Glutamatergic neuron (in vitro differentiated cells): Measurements from ENCODE around the gene WDR20. TPM values are rescaled to one million over a fixed set of nuclear protein-coding genes. Genes with fewer than 3 reads are reported as not detected.

ENCODE experiments used
- DNase-seq: peaks from one replicate; pipeline ENCODE4 v3.0.0; 2022
- H3K27ac Mint-ChIP-seq: one replicate; pipeline ENCODE4 v1.8.0; 2020; ENCODE audit warnings: mild to moderate bottlenecking, mixed read lengths, inconsistent platforms; ENCODE audit not compliant: unreplicated experiment
- H3K27me3 Mint-ChIP-seq: one replicate; pipeline ENCODE4 v1.8.0; 2020; ENCODE audit warnings: mild to moderate bottlenecking, moderate library complexity, mixed read lengths, inconsistent platforms; ENCODE audit not compliant: unreplicated experiment
- H3K36me3 Mint-ChIP-seq: one replicate; pipeline ENCODE4 v1.8.0; 2020; ENCODE audit warnings: mild to moderate bottlenecking, mixed read lengths, inconsistent platforms; ENCODE audit not compliant: unreplicated experiment
- H3K4me1 Mint-ChIP-seq: one replicate; pipeline ENCODE4 v1.8.0; 2020; ENCODE audit warnings: mild to moderate bottlenecking, low read depth, mixed read lengths, inconsistent platforms; ENCODE audit not compliant: unreplicated experiment
- H3K4me3 Mint-ChIP-seq: one replicate; pipeline ENCODE4 v1.8.0; 2020; ENCODE audit warnings: mild to moderate bottlenecking, mixed read lengths, inconsistent platforms; ENCODE audit not compliant: unreplicated experiment
- H3K9me3 Mint-ChIP-seq: one replicate; pipeline ENCODE4 v1.8.0; 2020; ENCODE audit warnings: mild to moderate bottlenecking, moderate library complexity, mixed read lengths, inconsistent platforms; ENCODE audit not compliant: unreplicated experiment
- total RNA-seq: library from RNA; stranded (reverse); fragmentation: NEBNext Ultra II Directional; extraction: Animal tissue kit (Norgen Biotek cat#: 25700); gene quantifications from one replicate; pipeline ENCODE4 v1.2.1, GENCODE V29; 2021; ENCODE audit not compliant: unreplicated experiment
- TF ChIP-seq, protein P1 (sequence below): fragments of 200-600 bp; sonication (generic); IDR thresholded peaks from one replicate; pipeline ENCODE4 v1.5.0; 2021; ENCODE audit not compliant: partially characterized antibody, unreplicated experiment

Gene WDR20
- total RNA-seq, 1 donor from 2014 or later: 38.1 TPM

DNA sequence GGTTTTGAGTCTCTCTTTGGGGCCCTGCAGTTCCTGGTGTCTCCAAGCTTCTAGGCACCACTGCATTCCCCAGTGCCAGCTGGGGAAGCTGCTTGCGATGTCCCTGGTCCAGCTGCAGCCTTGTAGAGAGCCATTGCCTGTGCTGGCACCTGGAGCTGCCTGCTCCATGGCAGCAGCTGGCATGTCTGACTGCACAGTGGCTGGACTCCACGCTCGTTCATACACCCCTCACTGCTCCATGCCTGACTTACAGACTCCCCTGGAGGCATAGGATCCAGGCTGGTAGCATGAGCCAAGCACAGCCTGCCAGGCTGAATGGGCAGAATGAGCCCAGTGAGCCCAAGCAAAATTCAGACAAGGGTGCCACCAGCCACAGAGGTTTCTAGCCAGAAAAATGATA is 21.8 kb upstream of the WDR20 start:
- Mint-ChIP-seq H3K4me3 (no peak overlapping the region), H3K27me3 (peaks cover 3% of the 10 kb centered on the region), H3K4me1 (no peaks in the 10 kb centered on the region), H3K27ac (no peak overlapping the region), H3K36me3 (no peaks in the 10 kb centered on the region), H3K9me3 (peaks cover 2% of the 10 kb centered on the region)
- TF ChIP-seq, protein P1, sequence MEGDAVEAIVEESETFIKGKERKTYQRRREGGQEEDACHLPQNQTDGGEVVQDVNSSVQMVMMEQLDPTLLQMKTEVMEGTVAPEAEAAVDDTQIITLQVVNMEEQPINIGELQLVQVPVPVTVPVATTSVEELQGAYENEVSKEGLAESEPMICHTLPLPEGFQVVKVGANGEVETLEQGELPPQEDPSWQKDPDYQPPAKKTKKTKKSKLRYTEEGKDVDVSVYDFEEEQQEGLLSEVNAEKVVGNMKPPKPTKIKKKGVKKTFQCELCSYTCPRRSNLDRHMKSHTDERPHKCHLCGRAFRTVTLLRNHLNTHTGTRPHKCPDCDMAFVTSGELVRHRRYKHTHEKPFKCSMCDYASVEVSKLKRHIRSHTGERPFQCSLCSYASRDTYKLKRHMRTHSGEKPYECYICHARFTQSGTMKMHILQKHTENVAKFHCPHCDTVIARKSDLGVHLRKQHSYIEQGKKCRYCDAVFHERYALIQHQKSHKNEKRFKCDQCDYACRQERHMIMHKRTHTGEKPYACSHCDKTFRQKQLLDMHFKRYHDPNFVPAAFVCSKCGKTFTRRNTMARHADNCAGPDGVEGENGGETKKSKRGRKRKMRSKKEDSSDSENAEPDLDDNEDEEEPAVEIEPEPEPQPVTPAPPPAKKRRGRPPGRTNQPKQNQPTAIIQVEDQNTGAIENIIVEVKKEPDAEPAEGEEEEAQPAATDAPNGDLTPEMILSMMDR: no peak
- no peak for DNase-seq

DNA sequence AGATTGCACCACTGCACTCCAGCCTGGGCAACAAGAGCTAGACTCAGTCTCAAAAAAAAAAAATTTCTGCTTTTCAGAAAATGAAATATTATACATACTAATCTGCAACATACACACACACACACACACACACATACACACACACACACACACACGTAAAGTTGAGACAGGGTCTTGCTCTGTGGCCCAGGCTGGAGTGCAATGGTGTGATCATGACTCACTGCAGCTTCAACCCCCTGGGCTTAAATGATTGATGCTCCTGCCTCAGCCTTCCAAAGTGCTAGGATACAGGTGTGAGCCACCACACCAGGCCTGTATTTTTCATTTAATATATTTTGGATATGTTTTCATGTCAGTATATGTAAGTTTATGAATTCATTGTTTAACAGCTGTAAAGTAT is 18.8 kb upstream of the WDR20 start:
- TF ChIP-seq, protein P1: no peak
- DNase-seq: no peak
- Mint-ChIP-seq H3K27ac (no peak overlapping the region), H3K9me3 (peaks cover 2% of the 10 kb centered on the region), H3K27me3 (peaks cover 3% of the 10 kb centered on the region), H3K36me3 (no peaks in the 10 kb centered on the region), H3K4me1 (no peaks in the 10 kb centered on the region), H3K4me3 (no peak overlapping the region)

DNA sequence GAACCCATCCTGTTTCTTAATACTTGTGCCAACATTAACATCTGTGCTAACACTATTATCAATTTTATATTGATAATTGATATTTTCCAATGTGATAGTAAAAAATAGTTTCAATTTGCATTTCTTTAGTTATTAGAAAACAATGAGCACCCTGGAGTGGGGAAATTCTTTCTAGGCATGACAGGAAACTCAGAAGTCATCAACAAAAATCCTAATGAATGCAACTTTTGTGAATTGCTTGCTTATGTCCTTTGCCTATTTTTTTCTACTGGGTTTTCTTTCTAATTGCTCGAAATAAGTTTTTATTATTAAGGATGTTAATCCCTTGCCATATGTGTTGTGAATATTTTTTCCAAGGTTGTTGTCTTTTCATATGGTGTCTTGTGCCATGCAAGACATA is 18.1 kb upstream of the WDR20 start:
- TF ChIP-seq, protein P1: no peak
- no peak overlapping the region for H3K27ac Mint-ChIP-seq
- H3K9me3 Mint-ChIP-seq: no peaks in the 10 kb centered on the region
- DNase-seq: no peak
- no peaks in the 10 kb centered on the region for H3K27me3 Mint-ChIP-seq
- H3K4me1 Mint-ChIP-seq: no peaks in the 10 kb centered on the region
- no peaks in the 10 kb centered on the region for H3K36me3 Mint-ChIP-seq
- no peak overlapping the region for H3K4me3 Mint-ChIP-seq

DNA sequence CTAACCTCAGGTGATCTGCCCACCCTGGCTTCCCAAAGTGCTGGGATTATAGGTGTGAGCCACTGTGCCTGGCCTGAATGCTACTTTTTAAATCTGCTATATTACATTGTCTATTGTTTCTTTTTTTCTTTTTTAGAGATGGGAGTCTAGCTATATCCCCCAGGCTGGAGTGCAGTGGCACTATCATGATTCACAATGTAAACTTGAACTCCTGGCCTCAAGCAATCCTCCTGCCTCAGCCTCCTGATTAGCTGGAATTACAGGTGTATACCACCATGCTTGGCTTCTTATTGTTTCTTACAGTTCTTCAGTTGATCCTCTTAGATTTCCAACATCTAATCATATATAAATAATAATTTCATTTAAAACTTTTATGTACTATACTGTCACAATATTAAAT is 15.3 kb upstream of the WDR20 start:
- H3K27ac Mint-ChIP-seq: no peak overlapping the region
- no peaks in the 10 kb centered on the region for H3K36me3 Mint-ChIP-seq
- no peak overlapping the region for H3K4me3 Mint-ChIP-seq
- TF ChIP-seq, protein P1: no peak
- H3K9me3 Mint-ChIP-seq: no peaks in the 10 kb centered on the region
- no peaks in the 10 kb centered on the region for H3K27me3 Mint-ChIP-seq
- no peaks in the 10 kb centered on the region for H3K4me1 Mint-ChIP-seq
- no peak for DNase-seq

DNA sequence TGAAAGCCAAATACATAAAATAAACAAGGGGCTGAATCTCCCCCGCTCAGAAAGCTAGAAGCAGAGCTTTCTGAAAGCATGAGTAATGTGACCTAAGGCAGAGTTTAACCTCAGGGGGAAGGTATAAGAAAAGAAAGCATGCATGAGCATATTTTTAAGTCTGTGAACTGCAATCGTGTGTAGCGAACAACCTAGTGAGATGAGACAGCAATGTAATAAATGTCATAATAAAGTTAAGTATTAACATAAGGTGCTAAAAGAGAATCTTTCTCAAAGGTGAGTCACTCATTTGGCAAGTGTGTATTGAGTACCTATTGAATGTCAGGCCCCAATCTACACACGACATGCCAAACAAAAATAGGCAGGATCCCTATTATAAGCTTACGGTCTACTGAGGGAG is 14.2 kb upstream of the WDR20 start:
- no peak overlapping the region for H3K27ac Mint-ChIP-seq

More for the DNA sequence above, 14.2 kb upstream of the WDR20 start:
- TF ChIP-seq, protein P1: no peak
- DNase-seq: no peak
- H3K4me1 Mint-ChIP-seq: no peaks in the 10 kb centered on the region
- no peaks in the 10 kb centered on the region for H3K27me3 Mint-ChIP-seq
- H3K4me3 Mint-ChIP-seq: no peak overlapping the region
- no peaks in the 10 kb centered on the region for H3K9me3 Mint-ChIP-seq
- H3K36me3 Mint-ChIP-seq: no peaks in the 10 kb centered on the region
